SK-N-MC (cell line): Measurements from ENCODE around the gene TBK1.

Experiments used
- EZH2 ChIP-seq: fragments of 200-600 bp; sonication (generic); IDR thresholded peaks from one replicate; pipeline ENCODE4 v1.6.1; 2017; ENCODE audit warnings: antibody characterized with exemption
- FOXP2 ChIP-seq: optimal IDR thresholded peaks from 2 replicates; pipeline ENCODE3; 2011; ENCODE audit warnings: mild to moderate bottlenecking, moderate library complexity; ENCODE audit not compliant: insufficient read depth; ENCODE audit errors: extremely low read length, control extremely low read depth
- POLR2AphosphoS5 ChIP-seq: IDR thresholded peaks from 2 replicates; pipeline ENCODE4 v1.6.1; 2012; ENCODE audit warnings: mild to moderate bottlenecking, low read depth, low read length, borderline replicate concordance

DNA sequence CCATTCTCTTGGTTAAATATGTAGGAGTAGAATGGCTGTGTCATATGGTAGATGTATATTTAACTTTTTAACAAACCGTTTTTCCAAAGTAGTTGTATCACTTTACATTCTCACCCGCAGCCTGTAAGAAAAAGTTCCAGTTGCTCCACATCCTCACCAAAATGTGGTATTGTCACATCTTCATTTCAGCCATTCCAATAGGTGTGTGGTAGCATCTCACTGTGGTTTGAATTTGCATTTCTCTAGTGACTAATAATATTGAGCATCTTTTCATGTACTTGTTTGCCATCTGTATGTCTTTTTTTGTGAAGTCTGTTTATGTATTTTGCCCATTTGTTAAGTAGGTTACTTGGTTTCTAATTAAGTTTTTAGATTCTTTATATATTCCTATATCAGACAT lies 78.6 kb downstream of the TBK1 start:
- TF ChIP-seq POLR2AphosphoS5 (no peak), EZH2 (no peak), FOXP2 (no peak)
